H1 (cell line): ENCODE data around the gene S100A4. TPM values are rescaled to one million over a fixed set of nuclear protein-coding genes. Genes with fewer than 3 reads are reported as not detected.

ENCODE experiments used
- BCL11A ChIP-seq, 2 experiments: IDR thresholded peaks; one replicate each; pipeline ENCODE4 v1.6.1; 2011; ENCODE audit warnings: low read depth in 2 of 2, low read length in 2 of 2, mild to moderate bottlenecking in 2 of 2
- CHD7 ChIP-seq: fragments of 300-600 bp; sonication (generic); IDR thresholded peaks from 2 replicates; pipeline ENCODE4 v1.7.1; 2012; ENCODE audit warnings: low read length, moderate library complexity, mild to moderate bottlenecking, inconsistent platforms; ENCODE audit not compliant: insufficient replicate concordance
- CTCF ChIP-seq, 3 experiments: IDR thresholded peaks; 1 replicate in 2 of 3; 2 replicates in 1 of 3; pipeline versions ENCODE4 v1.5.1 to v1.6.1; 2011; ENCODE audit warnings: low read length in 3 of 3, mild to moderate bottlenecking in 3 of 3, inconsistent platforms in 2 of 3, low read depth in 1 of 3, moderate library complexity in 1 of 3; ENCODE audit not compliant: insufficient read depth in 1 of 3; ENCODE audit errors: control extremely low read depth in 1 of 3
- NRF1 ChIP-seq: IDR thresholded peaks from 2 replicates; pipeline ENCODE4 v1.6.1; 2011; ENCODE audit warnings: mild to moderate bottlenecking, low read depth, low read length, improper control_type of control experiment
- PHF8 ChIP-seq: fragments of 200-600 bp; sonication (generic); conservative IDR thresholded peaks from 2 replicates; pipeline ENCODE4 v1.7.1; 2012; ENCODE audit warnings: low read depth, mild to moderate bottlenecking, inconsistent platforms, low read length, moderate library complexity
- POU5F1 ChIP-seq: IDR thresholded peaks from 2 replicates; pipeline ENCODE4 v1.6.1; 2011; ENCODE audit warnings: low read depth, mild to moderate bottlenecking, low read length, moderate library complexity
- polyA plus RNA-seq, 7 experiments: library from polyadenylated mRNA; depleted of rRNA in 3 of 7; stranded (reverse) in 5 of 7; unstranded in 2 of 7; fragments of >200 nt in 5 of 7; fragments of 200-250 nt in 2 of 7; gene quantifications; 1 replicate in 5 of 7; 2 replicates in 1 of 7; 4 replicates in 1 of 7; pipeline versions ENCODE4 v1.2.1 to v1.2.3, GENCODE V29; 2011 to 2013; ENCODE audit warnings: missing spikeins in 2 of 7, mixed read lengths in 2 of 7
- total RNA-seq: library from RNA; stranded (reverse); fragmentation: NEBNext Ultra II Directional; extraction: Animal tissue kit (Norgen Biotek cat#: 25700); gene quantifications from 2 replicates; pipeline ENCODE4 v1.2.1, GENCODE V29; 2021

The S100A4 gene
- total and polyA plus RNA-seq, 2 of the 8 experiments (the other 6 are each of a cell fraction or from before 2014, with no cell fraction given), result 36.3 to 85.4 TPM

GRCh38 chr1:153503766-153504165, 41.8 kb downstream of the S100A4 start (continued):
- TF ChIP-seq CHD7, result no peak
- TF ChIP-seq POU5F1, result no peak
- TF ChIP-seq CTCF (IDR thresholded peaks at IDR 0.05; ENCODE audit: control extremely low read depth in 1 of 3, insufficient read depth in 1 of 3, low read depth in 1 of 3, low read length in 3 of 3), result no peak
- no peak for TF ChIP-seq BCL11A (IDR thresholded peaks at IDR 0.05; ENCODE audit: low read depth in 2 of 2, low read length in 2 of 2)
- no peak for TF ChIP-seq NRF1
- no peak for TF ChIP-seq PHF8
